HG02642 (cell line): ENCODE measurements around the gene RTL9.
"Not testable (repeated sequence)": the region's sequence is repeated elsewhere in the genome, so short reads cannot be mapped to it uniquely, and the experiment has no call there.

Source experiments
- ATAC-seq: cut with Tn5 transposase; IDR thresholded peaks from one replicate; pipeline ENCODE4 v1.9.1; 2021; ENCODE audit warnings: mild to moderate bottlenecking; ENCODE audit not compliant: unreplicated experiment, poor library complexity

RTL9 gene

DNA sequence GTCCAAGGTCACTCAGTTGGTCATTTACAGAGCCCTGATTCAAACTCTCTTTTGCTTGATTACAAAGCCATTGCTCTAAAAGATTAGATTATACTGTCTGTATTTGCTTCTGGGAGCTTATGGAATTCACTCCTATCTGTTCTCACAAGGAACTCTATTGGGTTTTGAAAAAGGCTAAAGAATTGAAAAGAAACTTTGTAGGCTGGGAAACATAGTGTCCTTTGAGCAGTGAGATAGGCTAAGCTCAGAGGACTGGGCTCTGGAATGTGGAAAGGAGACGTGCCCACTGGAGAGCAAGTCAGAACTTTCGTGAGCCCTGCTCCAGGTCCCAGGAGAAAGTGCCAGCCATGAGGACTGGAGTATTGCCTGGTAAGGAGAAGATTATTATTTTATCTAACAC, at the start of gene RTL9:
Gene RTL9, plus strand, starts transcription at position 301 of the 400 bp plus-strand sequence. CDS start 91,770 bp downstream, outside the sequence.
- ATAC-seq = no peak

DNA sequence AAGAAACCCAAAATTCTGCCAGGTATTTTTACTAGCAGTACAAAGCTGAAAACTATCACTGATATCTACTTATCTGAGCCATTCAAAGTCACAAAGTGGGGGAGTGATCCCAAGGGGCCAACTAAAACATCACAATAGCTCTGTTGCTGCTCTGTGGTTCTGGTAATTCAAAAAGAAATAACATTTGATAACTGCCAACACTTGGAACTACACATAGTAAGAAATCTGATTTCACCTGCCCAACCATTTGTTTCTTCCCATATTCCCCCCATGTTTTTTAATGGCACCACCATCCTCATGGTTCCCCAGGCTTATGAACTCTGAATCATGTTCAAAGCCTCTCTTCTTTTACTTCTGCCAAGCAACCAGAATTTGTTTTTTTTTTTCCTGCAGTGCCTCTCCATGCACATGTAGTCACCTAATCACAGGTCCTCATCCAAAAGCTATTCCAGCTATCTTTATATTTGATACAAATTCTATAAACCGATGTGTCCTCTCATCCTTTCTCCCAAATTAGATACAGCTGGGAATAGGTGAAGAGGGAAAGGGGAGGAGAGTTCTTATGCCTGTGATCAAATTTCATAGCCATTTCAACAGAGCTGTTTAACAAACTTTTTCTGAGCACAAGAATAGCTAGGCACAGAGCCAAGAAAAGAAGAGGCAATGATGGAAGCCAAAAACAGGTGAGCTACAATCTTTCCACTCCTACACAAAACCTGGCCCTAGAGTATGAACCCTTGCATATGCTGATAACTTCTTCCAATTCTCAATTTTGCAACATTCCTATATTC, 48.5 kb upstream of the RTL9 start:
- peak; percentile 18 for ATAC-seq

DNA sequence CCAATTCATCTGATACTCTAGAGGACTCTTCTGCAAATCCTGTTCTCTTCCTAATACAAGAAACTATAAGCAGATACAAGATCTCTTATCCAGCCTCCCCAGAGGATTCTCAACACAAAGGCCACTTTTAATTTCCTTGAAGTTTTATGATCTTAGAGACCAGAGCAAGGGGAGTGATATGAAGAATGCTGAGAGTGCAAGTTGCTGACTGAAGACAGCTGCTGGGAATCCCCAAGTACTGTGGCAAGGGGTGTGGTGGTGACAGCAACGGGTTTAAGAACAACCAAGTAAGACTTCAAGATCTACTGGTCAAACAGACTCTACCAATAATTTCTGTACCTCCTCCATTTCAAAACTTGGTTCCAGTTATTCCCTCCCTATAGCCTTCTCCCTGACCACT, 47.8 kb upstream of the RTL9 start:
- peak; percentile 94 for ATAC-seq

DNA sequence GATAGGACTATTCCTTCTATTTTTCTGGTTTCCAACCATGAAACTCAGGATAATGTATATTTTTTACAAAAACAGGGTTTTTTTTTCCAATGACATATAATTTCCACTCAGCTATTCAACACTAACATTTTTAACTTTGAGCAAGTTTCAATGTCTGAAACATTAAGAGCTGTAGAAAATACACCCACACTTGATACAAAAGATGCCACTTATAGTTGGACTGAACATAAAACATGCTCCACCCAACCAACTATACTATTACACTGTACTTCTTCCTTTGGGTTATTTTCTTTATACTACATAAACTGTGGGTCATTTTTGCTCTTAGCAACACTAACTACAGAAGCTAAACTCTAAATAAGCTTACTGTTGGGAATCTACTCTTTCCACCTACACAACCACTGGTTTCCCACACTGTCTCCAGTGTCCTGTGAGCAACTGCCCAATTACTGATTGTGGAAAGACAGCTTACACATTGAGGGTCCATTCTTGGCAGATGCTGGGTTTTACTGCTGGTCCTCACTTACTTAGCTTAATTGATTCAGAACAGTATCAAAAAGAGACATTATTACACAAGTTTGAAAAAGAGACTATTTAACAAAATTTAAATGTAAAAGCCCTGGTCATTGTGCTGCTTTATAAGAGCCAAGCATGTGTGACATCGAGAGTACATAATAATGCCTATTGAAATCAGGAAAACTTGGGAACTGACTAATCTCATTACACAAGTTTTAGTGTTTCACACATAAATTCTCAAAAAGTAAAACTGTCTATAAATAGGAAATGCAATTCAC, 47.0 kb upstream of the RTL9 start:
- no peak for ATAC-seq

DNA sequence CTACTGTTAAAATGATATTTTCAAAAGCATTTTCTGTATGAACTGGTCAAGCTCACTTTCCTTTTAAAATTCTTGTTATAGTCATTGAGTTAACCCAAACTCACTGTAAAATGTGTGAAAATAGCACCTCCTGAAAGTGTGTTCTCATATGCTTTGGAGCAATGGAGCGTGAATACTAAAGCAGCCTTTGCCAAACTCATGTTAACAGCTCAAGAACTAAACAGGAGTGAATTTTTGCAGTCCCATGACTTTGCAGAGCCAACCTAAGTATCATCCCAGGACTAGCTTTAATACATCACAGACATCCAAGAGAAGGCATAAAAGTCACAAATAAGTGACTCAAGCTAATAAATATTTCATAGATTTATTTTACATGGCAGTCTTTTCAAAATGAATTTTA, 43.1 kb upstream of the RTL9 start:
- no peak for ATAC-seq

DNA sequence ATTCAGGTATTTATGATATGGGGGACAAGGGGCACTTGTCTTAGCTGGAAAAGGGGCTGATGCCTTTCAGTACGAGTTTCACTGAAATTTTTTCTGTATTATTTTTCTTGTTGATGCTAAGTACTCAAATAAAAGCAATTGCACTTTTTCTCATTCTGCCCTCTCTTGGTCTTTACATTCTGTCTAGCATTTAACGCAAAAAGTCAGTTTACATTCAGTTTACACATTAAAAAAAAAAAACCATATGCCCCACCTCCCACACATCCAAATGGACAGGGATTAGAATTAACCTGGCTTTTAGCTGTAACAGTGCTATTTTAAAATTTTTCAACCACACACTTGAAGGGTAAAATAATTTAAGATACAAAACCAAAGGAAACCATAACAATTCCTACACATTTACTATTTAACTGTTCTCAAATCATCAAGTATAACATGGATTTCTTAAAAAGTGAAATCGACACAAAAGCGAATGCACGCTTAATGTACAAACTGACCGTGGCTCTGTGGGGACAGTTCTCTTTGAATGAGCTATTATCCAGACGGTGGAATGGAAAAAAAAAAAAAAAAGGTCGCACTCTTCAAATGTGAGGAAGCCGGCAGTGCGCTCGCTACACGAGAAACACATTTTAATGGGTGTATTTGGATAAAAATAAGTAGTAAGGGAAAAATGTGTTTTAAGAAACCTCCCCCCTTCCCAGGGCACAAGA, 42.1 kb upstream of the RTL9 start:
- ATAC-seq = no peak

DNA sequence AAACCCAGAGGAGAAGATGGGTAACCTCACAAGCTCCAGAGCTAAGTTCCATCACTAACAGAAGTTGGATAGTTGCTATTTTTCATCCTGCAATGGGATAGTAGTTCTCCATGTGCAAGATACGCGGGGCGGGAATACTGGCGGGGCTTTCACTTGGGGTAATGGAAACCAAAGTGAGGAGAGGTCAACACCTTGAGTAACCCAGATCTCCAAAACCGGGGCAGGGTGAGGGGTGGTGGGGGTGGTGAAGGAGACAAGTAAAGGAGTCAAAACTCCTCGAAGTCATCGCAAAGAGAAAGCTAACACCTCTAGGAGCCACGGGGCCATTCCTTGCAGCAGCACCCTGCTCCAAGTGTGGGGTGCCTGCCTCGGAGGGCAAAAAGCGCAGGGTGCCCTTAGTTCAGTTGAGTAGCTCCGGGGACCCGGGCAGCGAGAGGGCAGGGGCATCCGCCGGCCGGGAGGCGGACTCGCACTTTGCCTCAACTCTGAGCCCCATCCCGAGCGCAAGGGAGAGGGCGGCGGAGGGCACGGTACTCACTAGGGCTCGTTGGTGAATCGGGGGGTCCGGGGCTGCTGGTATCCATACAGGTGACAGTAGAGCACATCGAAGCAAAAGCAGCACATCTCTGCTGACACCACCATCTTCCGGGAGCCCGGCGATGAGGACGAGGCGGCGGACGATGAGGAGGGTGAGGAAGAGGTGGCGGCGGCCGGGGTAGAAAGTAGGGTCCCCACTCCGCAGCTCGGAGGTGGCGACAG, 41.4 kb upstream of the RTL9 start:
- peak; percentile 26 for ATAC-seq

DNA sequence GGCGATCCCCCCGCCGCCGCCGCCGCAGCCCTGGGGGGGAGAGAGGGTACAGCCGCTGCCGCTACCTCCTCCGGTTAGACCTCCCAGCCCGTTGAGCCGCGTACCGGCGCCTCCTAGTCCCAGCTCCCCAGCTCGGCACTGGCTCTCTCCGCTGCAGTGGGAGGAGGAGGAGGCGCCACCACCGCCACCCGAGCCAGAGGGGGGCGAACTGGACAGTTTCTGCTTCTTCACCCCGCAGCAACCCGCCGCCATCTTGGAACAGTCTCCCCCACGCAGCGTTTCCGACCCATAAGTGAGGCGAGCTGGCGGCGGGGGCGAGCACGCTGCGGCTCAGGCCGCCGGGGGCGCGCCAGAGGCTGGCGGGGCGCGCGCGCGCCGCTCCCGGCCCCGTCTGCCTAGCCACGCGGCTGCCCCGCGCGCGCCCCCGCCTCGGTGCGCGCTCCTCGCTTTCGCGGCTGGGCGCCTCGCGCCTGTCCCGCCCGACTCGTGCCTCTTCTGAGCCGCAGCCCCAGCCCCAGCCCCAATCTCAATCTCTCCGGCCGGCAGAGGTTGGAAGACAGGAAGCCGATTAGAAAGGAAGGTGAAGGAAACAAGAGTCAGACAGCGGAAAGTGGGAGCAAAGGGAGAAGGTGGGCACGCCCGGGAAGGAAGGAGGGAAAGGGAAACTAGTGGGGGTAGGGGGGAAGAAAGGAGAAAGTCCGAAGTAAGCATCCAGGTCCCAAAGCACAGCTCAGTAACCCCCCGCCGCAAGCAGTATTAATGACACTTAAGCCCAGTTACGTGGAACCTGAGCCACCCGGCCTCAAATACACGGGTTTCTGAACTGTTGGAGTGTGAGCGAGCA, 40.6 kb upstream of the RTL9 start, which contains the start of gene AMMECR1:
Gene AMMECR1, minus strand, starts transcription at position 266 of the 844 bp plus-strand sequence. Its CDS starts 14 bp downstream, at position 252.
- ATAC-seq = peak; percentile 84

DNA sequence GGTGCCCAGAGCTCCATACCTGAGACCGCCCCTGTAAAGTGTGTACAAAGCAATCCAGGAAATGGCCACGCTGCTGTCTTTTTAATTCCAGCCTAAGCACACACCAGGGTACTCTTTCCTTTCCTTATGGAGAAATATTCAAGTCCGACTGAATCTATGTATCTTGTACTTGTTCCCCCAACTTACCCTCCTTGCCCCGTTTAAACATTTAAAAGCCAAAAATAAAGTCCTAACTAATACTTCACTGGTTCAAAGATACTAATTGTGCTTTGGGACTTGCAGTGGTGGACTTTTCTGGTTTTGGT, 40.0 kb upstream of the RTL9 start:
- ATAC-seq = peak; percentile 24

DNA sequence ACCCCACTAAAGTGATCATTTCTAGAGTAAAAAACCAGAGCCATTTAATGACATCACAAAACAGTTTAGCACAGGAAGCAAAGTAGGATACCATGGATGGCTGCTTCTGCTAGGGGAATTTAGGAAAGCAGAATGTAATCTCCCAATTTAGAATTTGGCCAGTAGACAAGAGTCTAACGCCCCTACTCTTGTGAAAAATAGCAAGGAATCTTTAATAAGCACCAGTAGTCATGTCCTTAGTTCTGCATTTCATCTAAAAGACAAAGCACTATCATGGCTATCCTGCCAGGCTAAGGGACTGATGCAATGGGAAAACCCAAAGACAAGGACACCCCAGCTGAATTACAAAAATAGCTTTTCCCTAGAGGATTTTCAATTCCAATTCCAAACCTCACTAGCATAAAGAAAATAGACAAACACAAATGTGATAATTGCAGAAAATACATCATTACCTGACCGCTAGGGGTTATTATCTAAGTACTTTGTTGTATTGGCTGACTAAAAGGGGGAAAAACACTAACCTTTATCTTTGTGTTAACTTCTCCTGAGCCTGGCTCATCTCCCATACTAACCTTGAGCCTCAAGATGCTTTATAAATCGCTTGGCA, 38.2 kb upstream of the RTL9 start:
- no peak for ATAC-seq

DNA sequence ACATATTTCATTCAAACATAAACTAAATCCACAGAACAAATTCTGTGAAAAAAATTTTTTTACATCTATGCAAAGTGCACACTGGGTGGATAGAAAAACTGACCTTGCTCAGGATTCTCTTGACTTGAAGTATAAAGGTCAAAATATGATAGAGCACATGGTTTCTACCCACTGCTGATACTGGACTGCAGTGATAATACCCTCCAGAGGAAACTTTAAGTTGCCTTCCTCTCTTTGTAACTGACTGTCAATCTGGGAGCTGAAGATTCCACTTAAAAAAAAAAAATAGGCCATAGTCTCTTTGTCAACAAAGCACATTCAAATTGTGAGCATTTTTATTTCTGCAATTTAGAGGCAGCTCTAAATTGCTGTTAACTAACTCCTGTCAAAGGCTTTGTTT, 37.6 kb upstream of the RTL9 start:
- ATAC-seq = no peak

DNA sequence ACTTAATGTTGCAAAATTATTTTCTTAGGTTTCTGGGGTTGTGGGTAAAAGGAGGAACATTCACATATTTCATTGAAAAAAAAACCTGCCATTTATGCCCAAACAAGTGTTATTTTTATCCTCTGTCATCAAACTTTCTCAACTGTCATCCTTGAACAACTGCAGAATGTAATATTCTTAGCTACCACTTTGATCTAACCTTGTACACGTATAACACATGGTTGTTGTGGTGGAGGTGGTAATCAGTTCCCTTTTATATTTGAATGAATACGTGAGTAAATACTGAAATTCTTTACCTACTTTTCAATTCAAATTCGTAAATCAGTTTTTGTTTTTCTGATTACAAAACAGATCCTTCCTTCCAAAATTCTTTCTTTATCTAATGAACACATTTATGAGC, 37.0 kb upstream of the RTL9 start:
- no peak for ATAC-seq

DNA sequence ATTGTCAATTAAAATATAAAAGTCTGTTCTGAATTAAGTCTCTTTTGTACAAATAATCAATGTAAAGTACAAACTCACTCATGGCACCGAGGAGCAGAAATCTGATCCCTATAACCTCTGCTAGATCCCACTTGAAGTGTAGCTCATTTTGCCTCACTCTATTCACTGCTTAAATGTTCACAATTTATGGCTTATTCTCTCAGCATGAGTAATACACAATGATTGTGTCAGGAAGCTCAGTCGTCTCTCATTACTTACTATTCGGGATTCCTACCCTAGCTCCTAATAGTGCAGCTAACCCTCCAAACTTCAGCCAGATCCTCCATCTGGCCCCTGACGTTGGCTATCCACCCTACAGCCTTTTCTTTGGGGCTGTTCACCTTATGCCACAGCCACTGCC, 36.0 kb upstream of the RTL9 start:
- no peak for ATAC-seq

DNA sequence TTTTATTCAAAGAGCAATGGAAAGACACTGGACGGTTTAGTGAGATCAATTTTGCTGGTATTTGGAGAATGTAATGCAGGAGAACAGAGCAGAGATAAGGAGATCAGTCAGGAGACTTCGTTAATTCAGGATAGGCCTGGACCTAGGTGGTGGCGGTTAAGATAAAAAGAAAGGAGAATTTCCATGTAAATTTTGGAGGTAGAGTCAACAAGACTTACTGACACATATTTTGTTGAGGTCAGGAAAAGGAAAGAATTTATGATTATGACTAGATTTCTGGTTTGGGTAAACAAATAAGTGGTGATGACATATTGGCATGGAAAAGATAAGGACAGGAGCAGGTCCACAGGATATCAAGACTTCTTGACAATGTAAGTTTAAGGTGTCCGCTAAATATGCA, 31.9 kb upstream of the RTL9 start:
- ATAC-seq = no peak

DNA sequence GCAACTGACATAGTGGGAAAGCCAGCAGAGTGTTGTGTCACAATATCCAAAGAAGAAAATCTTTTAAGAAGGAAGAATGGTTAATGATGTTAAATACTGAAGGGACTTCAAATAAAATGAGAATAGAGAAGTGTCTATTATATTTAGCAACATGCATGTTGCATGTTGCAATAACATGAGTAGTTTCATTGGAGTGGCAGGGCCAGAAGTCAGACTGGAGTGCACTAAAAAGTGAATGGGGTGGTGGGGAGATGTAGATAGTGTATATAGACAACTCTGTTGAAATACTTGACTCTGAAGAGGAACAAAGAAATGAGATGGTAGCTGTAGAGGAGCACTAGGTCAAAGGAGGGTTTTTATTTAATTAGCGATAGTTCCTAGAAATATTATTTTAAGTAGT, 31.3 kb upstream of the RTL9 start:
- no peak for ATAC-seq

DNA sequence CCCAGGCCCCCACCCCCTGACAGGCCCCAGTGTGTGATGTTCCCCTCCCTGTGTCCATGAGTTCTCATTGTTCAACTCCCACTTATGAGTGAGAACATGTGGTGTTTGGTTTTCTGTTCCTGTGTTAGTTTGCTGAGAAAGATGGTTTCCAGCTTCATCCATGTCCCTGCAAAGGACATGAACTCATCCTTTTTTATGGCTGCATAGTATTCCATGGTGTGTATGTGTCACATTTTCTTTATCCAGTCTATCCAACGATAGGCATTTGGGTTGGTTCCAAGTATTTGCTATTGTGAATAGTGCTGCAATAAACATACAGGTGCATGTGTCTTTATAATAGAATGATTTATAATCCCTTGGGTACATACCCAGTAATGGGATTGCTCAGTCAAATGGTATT, 30.0 kb upstream of the RTL9 start:
- not testable (repeated sequence) for ATAC-seq

DNA sequence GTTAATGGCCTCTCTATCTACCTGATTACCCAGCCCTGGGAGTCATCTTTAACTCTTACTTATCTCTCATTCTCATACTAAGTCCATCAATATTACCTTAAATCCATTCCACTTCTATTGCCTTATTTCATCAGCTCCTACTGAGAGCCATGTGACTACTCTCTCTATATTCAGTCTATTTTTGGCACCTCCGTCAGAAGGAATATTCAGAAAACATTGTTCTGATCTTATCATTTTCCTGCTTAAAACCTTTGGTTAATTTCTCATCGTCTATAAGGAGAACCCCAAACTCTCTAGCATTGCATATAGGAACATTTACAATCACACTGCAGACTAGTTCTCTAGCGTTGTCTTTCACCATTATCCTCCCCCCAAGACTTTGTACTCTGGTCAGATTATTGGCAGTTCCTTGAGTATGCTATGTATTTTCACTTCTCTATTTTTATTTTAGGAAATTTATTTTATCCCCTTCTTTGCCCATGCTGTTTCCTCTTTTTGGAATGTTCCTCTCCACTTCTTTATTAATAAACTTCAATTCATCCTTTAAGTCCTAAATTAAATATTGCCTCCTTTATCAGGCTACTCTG, 27.1 kb upstream of the RTL9 start:
- no peak for ATAC-seq

DNA sequence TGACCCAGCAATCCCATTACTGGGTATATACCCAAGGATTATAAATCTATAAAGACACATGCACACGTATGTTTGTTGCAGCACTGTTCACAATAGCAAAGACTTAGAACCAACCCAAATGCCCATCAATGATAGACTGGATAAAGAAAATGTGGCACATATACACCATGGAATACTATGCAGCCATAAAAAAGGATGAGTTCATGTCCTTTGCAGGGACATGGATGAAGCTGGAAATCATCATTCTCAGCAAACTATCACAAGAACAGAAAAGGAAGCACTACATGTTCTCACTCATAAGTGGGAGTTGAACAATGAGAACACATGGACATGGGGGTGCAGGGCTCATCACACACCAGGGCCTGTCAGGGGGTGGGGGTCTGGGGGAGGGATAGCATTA, 25.2 kb upstream of the RTL9 start:
- not testable (repeated sequence) for ATAC-seq

DNA sequence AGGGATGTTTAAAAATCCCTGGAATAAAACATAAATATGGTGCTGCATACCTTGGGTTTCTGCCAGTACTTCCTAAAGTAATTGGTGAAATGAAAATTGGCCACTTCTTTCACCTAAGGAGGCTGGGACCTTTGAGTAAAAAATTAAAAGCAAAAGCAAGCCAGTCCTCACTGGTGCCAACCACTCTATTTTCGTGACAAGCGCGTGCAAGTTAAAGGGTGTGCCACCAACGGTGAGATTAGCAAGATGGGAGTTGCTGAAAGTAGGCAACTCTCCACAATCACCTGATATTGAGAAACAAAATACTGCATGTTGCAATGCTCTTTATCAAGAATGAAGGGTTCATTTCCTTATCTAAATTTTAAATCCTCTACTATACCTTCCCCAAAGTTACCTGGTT, 19.7 kb upstream of the RTL9 start:
- no peak for ATAC-seq
